ENCODE measurements around the gene CRABP2. TPM values are rescaled to one million over a fixed set of nuclear protein-coding genes. Genes with fewer than 3 reads are reported as not detected.

The CRABP2 gene
- total RNA-seq, 1 experiment from 2014 or later, result 209 TPM

GRCh38 chr1:156675210-156676113, 29.9 kb downstream of the CRABP2 start:
- H3K9me2 ChIP-seq (ENCODE audit: insufficient read depth), result no peaks in the 10 kb centered on the region
- no peaks in the 10 kb centered on the region for H3K36me3 ChIP-seq (ENCODE audit: control insufficient read depth in 1 of 2, insufficient read depth in 2 of 2, low read length in 2 of 2)
- H3K9ac ChIP-seq (ENCODE audit: low read length), result no peak overlapping the region
- no peaks in the 10 kb centered on the region for H3K9me3 ChIP-seq (ENCODE audit: control insufficient read depth in 1 of 2, insufficient read depth in 1 of 2, low read depth in 1 of 2, low read length in 2 of 2)
- H3K4me2 ChIP-seq (ENCODE audit: low read length), result peak overlapping the region; percentile 17; the same call in 1 of the 2 replicates
- ATAC-seq (no peak), DNase-seq (ENCODE audit: low read depth, low spot score) (no peak)
- intact Hi-C loops (cut with micrococcal nuclease), result no loop called here
- no peaks in the 10 kb centered on the region for H4K20me1 ChIP-seq (ENCODE audit: insufficient read depth)
- no peak overlapping the region for H2AFZ ChIP-seq (ENCODE audit: low read depth, low read length, poor library complexity, severe bottlenecking)
- H3K4me3 ChIP-seq (replicated peaks in 1 of 2; ENCODE audit: low read depth in 1 of 2, low read length in 2 of 2), result no peak overlapping the region
- POLR2A ChIA-PET, result interaction anchor here (1.5 to 2.8 kb wide), 2 partner anchors 10 to 14 kb away, joined by 3 to 33 read pairs; no protein-coding TSS in a partner anchor
- CTCF ChIA-PET, result interaction anchor here (2.5 to 3.8 kb wide), 4 partner anchors 14 to 51 kb away, joined by 12 to 27 read pairs (median 19); no protein-coding TSS in a partner anchor
- no peaks in the 10 kb centered on the region for H3K79me2 ChIP-seq (ENCODE audit: insufficient read depth, low read length)
- peaks cover 14 to 26% of the 10 kb centered on the region in 2 experiments for H3K4me1 ChIP-seq (ENCODE audit: control insufficient read depth in 1 of 2, insufficient read depth in 2 of 2, low read length in 2 of 2)
- H3K27me3 ChIP-seq (ENCODE audit: insufficient read depth, low read length), result no peaks in the 10 kb centered on the region
- TF ChIP-seq POLR2AphosphoS5 (IDR thresholded peaks at IDR 0.05; ENCODE audit: low read depth, low read length), result no peak
- no peak for TF ChIP-seq FOSL1 (IDR thresholded peaks at IDR 0.05; ENCODE audit: low read depth)
- TF ChIP-seq SP1 (IDR thresholded peaks at IDR 0.05; ENCODE audit: low read depth), result no peak
- no peak for TF ChIP-seq YY1 (IDR thresholded peaks at IDR 0.05; ENCODE audit: extremely low read depth, insufficient replicate concordance, low read depth, low read length)
- TF ChIP-seq EZH2 (IDR thresholded peaks at IDR 0.05), result no peak
- no peak for TF ChIP-seq MAX (IDR thresholded peaks at IDR 0.05)
- TF ChIP-seq ZNF274 (IDR thresholded peaks at IDR 0.05; ENCODE audit: low read depth, low read length), result no peak
- no peak for TF ChIP-seq CTCF (IDR thresholded peaks at IDR 0.05 in 2 of 3, conservative IDR thresholded peaks at IDR 0.05 in 1 of 3; ENCODE audit: borderline replicate concordance in 1 of 3, insufficient read depth in 1 of 3, low read depth in 2 of 3, low read length in 2 of 3)
- TF ChIP-seq ZFX (IDR thresholded peaks at IDR 0.05), result no peak
- no peak for TF ChIP-seq EZH2phosphoT487 (IDR thresholded peaks at IDR 0.05; ENCODE audit: borderline replicate concordance)
- TF ChIP-seq RAD21 (IDR thresholded peaks at IDR 0.05; ENCODE audit: low read depth), result no peak
- TF ChIP-seq POLR2A (IDR thresholded peaks at IDR 0.05; ENCODE audit: borderline replicate concordance, extremely low read depth, insufficient read depth, insufficient read length), result no peak
- TF ChIP-seq ATF3 (IDR thresholded peaks at IDR 0.05), result no peak
- no peak for TF ChIP-seq ELF1 (IDR thresholded peaks at IDR 0.05; ENCODE audit: borderline replicate concordance, low read depth)
- TF ChIP-seq SRF (IDR thresholded peaks at IDR 0.05; ENCODE audit: low read depth), result no peak
- TF ChIP-seq SIN3A (IDR thresholded peaks at IDR 0.05; ENCODE audit: low read depth), result no peak
- TF ChIP-seq JUND (IDR thresholded peaks at IDR 0.05), result no peak
- no peak for TF ChIP-seq TCF7L2 (IDR thresholded peaks at IDR 0.05; ENCODE audit: borderline replicate concordance, extremely low read depth, insufficient read depth, insufficient read length)
- TF ChIP-seq CEBPB (IDR thresholded peaks at IDR 0.05; ENCODE audit: low read depth), result no peak
- no peak for TF ChIP-seq CBX3 (IDR thresholded peaks at IDR 0.05; ENCODE audit: low read depth)
- RAD21 ChIA-PET (ENCODE audit: low non-redundant PET in 1 of 2, low total read pairs in 2 of 2, uncharacterized antibody in 2 of 2, unreplicated experiment in 2 of 2), result interaction anchor here in 1 of 2 experiments (0.7 kb wide), 1 partner anchor 51 kb away, joined by 3 read pairs; no protein-coding TSS in a partner anchor
- no TSS peak for BruUV-seq (replicated peaks)
- H3K27ac ChIP-seq (ENCODE audit: low read depth, low read length), result no peak overlapping the region

Data from HCT116 (cell line).